Hypothalamus (tissue), 51 donors: ENCODE data around the gene IFTAP.

Experiments used
- DNase-seq, 51 donors: peaks; one replicate each; lab custom pipeline; 2025; lab: John Stamatoyannopoulos, UW

Gene IFTAP

GRCh38 chr11:36702330-36703054, 108.2 kb downstream of the IFTAP start:
- DNase-seq = peak in 18 of 51 donors; percentile 2 to 86 (median 10)

- DNase-seq = no peak
Observed at GRCh38 chr11:36703055-36703404, 108.7 kb downstream of the IFTAP start.
